HCT116 (cell line): Measurements from ENCODE around the gene POLRMT. TPM values are rescaled to one million over a fixed set of nuclear protein-coding genes. Genes with fewer than 3 reads are reported as not detected.

ENCODE experiments used
- ATAC-seq: fragments of 200-7000 bp; cut with Tn5 transposase; 2 replicates; pipeline ENCODE4 v1.9.1; 2020; ENCODE audit warnings: mild to moderate bottlenecking, moderate library complexity
- BruUV-seq: library from RNA; stranded (reverse); fragments of 400-500 nt; replicated peaks from 2 replicates; lab custom pipeline; 2021; lab: Mats Ljungman, UMichigan
- CTCF ChIA-PET: fragments of 300-600 bp; sonication (Branson Sonifier 250); formaldehyde crosslinking; loops from one replicate; lab custom pipeline; 2021; ENCODE audit warnings: antibody characterized with exemption; lab: Charles Lee
- POLR2A ChIA-PET: fragments of 300-600, 350-600 bp; sonication (Branson Sonifier 250); formaldehyde crosslinking; loops from one replicate; lab custom pipeline; 2021; ENCODE audit warnings: antibody characterized with exemption; lab: Charles Lee
- RAD21 ChIA-PET, 2 experiments: fragments of 300-600 bp; sonication (Branson Sonifier 250); formaldehyde crosslinking; loops; one replicate each; lab custom pipeline; 2023; ENCODE audit warnings: low total read pairs in 2 of 2; ENCODE audit not compliant: uncharacterized antibody in 2 of 2, unreplicated experiment in 2 of 2, low non-redundant PET in 1 of 2; lab: Charles Lee
- DNase-seq: peaks from one replicate; pipeline ENCODE4 v3.0.0-alpha.2; 2010; ENCODE audit warnings: low read depth, low spot score
- H2AFZ ChIP-seq: fragments of 200-600 bp; shearing (Covaris generic), sonication (generic); 2 replicates; pipeline ENCODE4 v1.6.1; 2017; ENCODE audit warnings: low read depth, mixed run types, mixed read lengths, antibody characterized with exemption, low read length; ENCODE audit not compliant: poor library complexity, severe bottlenecking
- H3K27ac ChIP-seq: 2 replicates; pipeline ENCODE4 v1.5.1; 2012; ENCODE audit warnings: low read depth, low read length
- H3K27me3 ChIP-seq: fragments of 200-600 bp; sonication (generic); 2 replicates; pipeline ENCODE4 v1.6.1; 2016; ENCODE audit warnings: mixed run types, low read length, mixed read lengths; ENCODE audit not compliant: insufficient read depth
- H3K36me3 ChIP-seq, 2 experiments: fragments of 200-500 bp in 1 of 2; fragments of 200-600 bp in 1 of 2; sonication (Bioruptor generic) in 1 of 2; sonication (generic) in 1 of 2; 2 replicates each; pipeline versions ENCODE4 v1.5.1 to v1.6.1; 2014 to 2016; ENCODE audit warnings: low read length in 2 of 2, inconsistent platforms in 1 of 2, mixed read lengths in 1 of 2, mixed run types in 1 of 2; ENCODE audit not compliant: insufficient read depth in 2 of 2, control insufficient read depth in 1 of 2
- H3K4me1 ChIP-seq, 2 experiments: fragments of 200-600 bp in 1 of 2; sonication (generic) in 1 of 2; 2 replicates each; pipeline versions ENCODE4 v1.5.1 to v1.6.1; 2012 to 2017; ENCODE audit warnings: low read length in 2 of 2, inconsistent platforms in 1 of 2, mild to moderate bottlenecking in 1 of 2, mixed read lengths in 1 of 2, mixed run types in 1 of 2, moderate library complexity in 1 of 2; ENCODE audit not compliant: insufficient read depth in 2 of 2, control insufficient read depth in 1 of 2
- H3K4me2 ChIP-seq: fragments of 200-600 bp; sonication (generic); 2 replicates; pipeline ENCODE4 v1.6.1; 2017; ENCODE audit warnings: mixed run types, low read length, mixed read lengths
- H3K4me3 ChIP-seq, 2 experiments: fragments of 200-600 bp in 1 of 2; sonication (generic) in 1 of 2; replicated peaks in 1 of 2; 2 replicates each; pipeline ENCODE4 v1.5.1; 2011 to 2016; ENCODE audit warnings: low read length in 2 of 2, control low read depth in 1 of 2, low read depth in 1 of 2, mild to moderate bottlenecking in 1 of 2, mixed read lengths in 1 of 2, mixed run types in 1 of 2
- H3K79me2 ChIP-seq: fragments of 200-600 bp; sonication (generic); 2 replicates; pipeline ENCODE4 v1.6.1; 2017; ENCODE audit warnings: mild to moderate bottlenecking, mixed run types, low read length, moderate library complexity, mixed read lengths; ENCODE audit not compliant: insufficient read depth
- H3K9ac ChIP-seq: fragments of 200-600 bp; sonication (generic); 2 replicates; pipeline ENCODE4 v1.6.1; 2016; ENCODE audit warnings: low read length, mixed read lengths
- H3K9me2 ChIP-seq: fragments of 200-600 bp; sonication (generic), shearing (Covaris generic); 2 replicates; pipeline ENCODE4 v1.6.1; 2017; ENCODE audit warnings: mixed run types, mild to moderate bottlenecking, moderate library complexity; ENCODE audit not compliant: insufficient read depth
- H3K9me3 ChIP-seq, 2 experiments: fragments of 200-500 bp in 1 of 2; fragments of 200-600 bp in 1 of 2; sonication (Bioruptor generic) in 1 of 2; sonication (generic) in 1 of 2; 2 replicates each; pipeline ENCODE4 v1.6.1; 2014 to 2017; ENCODE audit warnings: low read length in 2 of 2, mixed read lengths in 2 of 2, inconsistent platforms in 1 of 2, low read depth in 1 of 2, mild to moderate bottlenecking in 1 of 2, mixed run types in 1 of 2, moderate library complexity in 1 of 2; ENCODE audit not compliant: control insufficient read depth in 1 of 2, insufficient read depth in 1 of 2
- H4K20me1 ChIP-seq: fragments of 200-600 bp; sonication (generic), shearing (Covaris generic); 2 replicates; pipeline ENCODE4 v1.6.1; 2017; ENCODE audit warnings: mixed run types, mild to moderate bottlenecking, moderate library complexity; ENCODE audit not compliant: insufficient read depth
- CEBPB ChIP-seq: IDR thresholded peaks from 2 replicates; pipeline ENCODE4 v1.6.1; 2012; ENCODE audit warnings: low read depth
- ELF1 ChIP-seq: IDR thresholded peaks from 2 replicates; pipeline ENCODE4 v1.6.1; 2012; ENCODE audit warnings: low read depth, borderline replicate concordance
- JUND ChIP-seq: IDR thresholded peaks from 2 replicates; pipeline ENCODE4 v1.6.1; 2012
- POLR2A ChIP-seq: IDR thresholded peaks from 2 replicates; pipeline ENCODE4 v1.7.0; 2011; ENCODE audit warnings: borderline replicate concordance; ENCODE audit not compliant: insufficient read depth, insufficient read length; ENCODE audit errors: extremely low read depth
- POLR2AphosphoS5 ChIP-seq: IDR thresholded peaks from 2 replicates; pipeline ENCODE4 v1.6.1; 2011; ENCODE audit warnings: mild to moderate bottlenecking, low read depth, low read length, moderate library complexity
- REST ChIP-seq: IDR thresholded peaks from 2 replicates; pipeline ENCODE4 v1.6.1; 2012; ENCODE audit warnings: low read depth
- YY1 ChIP-seq: IDR thresholded peaks from 2 replicates; pipeline ENCODE4 v1.6.1; 2011; ENCODE audit warnings: low read length, low read depth, moderate library complexity, mild to moderate bottlenecking; ENCODE audit not compliant: insufficient replicate concordance; ENCODE audit errors: extremely low read depth
- ZFX ChIP-seq: fragments of 450-650 bp; IDR thresholded peaks from 2 replicates; pipeline ENCODE4 v1.6.1; 2017
- intact Hi-C: fragments of 100-400 bp; cut with micrococcal nuclease; formaldehyde crosslinking; loops from 2 replicates; pipeline ENCODE4 v1.10.0; 2022
- total RNA-seq: library from RNA; stranded (reverse); gene quantifications from one replicate; pipeline ENCODE4 v1.2.1, GENCODE V29; 2021; ENCODE audit not compliant: unreplicated experiment
- TF ChIP-seq, protein P1 (sequence below): IDR thresholded peaks from 2 replicates; pipeline ENCODE4 v1.6.1; 2012
- TF ChIP-seq, protein P2 (sequence below): IDR thresholded peaks from 2 replicates; pipeline ENCODE4 v1.6.1; 2012

The POLRMT gene
- total RNA-seq, 1 experiment from 2014 or later: 138 TPM

DNA sequence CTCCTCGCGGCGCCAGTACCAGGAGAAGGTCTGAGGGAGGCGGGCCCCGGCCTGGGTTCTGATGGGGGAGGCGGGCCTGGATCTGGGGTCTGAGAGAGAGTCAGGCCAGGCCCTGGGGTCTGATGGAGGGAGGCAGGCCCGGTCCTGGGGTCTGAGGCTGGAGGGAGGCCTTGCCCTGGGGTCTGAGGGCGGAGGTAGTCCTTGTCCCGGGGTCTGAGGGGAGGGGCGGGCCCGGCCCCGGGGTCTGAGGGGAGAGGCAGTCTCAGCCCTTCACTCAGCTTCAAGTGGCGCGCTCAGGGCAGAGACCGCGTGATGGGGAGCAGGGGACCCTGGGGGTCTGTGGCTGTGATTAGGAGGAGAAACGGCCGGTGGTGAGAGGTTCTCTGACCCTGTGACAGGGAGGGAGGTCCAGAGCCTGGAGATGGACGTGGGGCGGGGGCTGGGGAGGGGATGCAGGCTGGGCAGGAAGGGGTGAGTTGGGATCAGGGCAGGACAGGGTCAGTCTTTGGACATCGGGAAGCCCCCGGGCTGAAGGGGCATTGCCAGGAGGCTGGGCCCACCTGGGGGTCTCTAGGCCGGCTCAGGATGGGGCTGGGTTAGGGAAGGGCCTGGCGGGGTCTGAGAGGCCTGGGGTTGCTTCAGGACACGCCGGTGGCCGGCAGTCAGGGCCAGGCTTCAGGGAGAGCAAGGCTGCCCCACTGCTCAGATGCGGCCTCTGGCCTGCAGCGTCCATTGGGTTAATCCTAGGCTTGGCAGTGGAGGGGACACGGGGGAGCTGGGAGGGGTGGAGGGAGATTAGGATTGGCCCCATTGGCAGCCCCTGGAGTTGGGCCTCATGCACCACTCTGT lies 25.0 kb downstream of the POLRMT start:
- Histone ChIP-seq H3K9ac (no peak overlapping the region), H2AFZ (no peak overlapping the region), H3K4me1 (peaks cover 8 to 11% of the 10 kb centered on the region in 2 experiments; a peak in 3 of 4 replicates), H3K9me2 (no peaks in the 10 kb centered on the region), H3K4me2 (peak overlapping the region; percentile 27), H3K4me3 (no peak overlapping the region), H3K9me3 (no peaks in the 10 kb centered on the region), H3K27ac (no peak overlapping the region; the same call in 1 of the 2 replicates), H4K20me1 (no peaks in the 10 kb centered on the region), H3K79me2 (no peaks in the 10 kb centered on the region), H3K36me3 (no peaks in the 10 kb centered on the region), H3K27me3 (no peaks in the 10 kb centered on the region)
- BruUV-seq: no TSS peak
- ChIA-PET POLR2A (no interaction called here), CTCF (no interaction called here), RAD21 (no interaction called here)
- ATAC-seq (0 out of 2 replicates have a peak, but pooled peaks have one; percentile 18), DNase-seq (no peak)
- intact Hi-C loops: no loop called here
- no peak for TF ChIP-seq ZFX
- TF ChIP-seq, protein P1, sequence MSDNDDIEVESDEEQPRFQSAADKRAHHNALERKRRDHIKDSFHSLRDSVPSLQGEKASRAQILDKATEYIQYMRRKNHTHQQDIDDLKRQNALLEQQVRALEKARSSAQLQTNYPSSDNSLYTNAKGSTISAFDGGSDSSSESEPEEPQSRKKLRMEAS: no peak
- TF ChIP-seq ELF1: no peak
- no peak for TF ChIP-seq CEBPB
- no peak for TF ChIP-seq REST
- TF ChIP-seq, protein P2, sequence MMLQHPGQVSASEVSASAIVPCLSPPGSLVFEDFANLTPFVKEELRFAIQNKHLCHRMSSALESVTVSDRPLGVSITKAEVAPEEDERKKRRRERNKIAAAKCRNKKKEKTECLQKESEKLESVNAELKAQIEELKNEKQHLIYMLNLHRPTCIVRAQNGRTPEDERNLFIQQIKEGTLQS: no peak
- TF ChIP-seq JUND: no peak
- no peak for TF ChIP-seq POLR2A
- no peak for TF ChIP-seq YY1
- TF ChIP-seq POLR2AphosphoS5: no peak
